IMR-90 (cell line): ENCODE measurements around the gene EPHA10.

Source experiments
- CEBPB ChIP-seq: IDR thresholded peaks from 2 replicates; pipeline ENCODE4 v1.6.1; 2012; ENCODE audit warnings: low read depth, low read length, improper control_type of control experiment
- FOS ChIP-seq: fragments of 150-350 bp; IDR thresholded peaks from 2 replicates; pipeline ENCODE4 v1.6.1; 2016; ENCODE audit warnings: low read depth, low read length
- MAFK ChIP-seq: IDR thresholded peaks from 2 replicates; pipeline ENCODE4 v1.6.1; 2012; ENCODE audit warnings: low read depth, low read length, improper control_type of control experiment
- MXI1 ChIP-seq: IDR thresholded peaks from 2 replicates; pipeline ENCODE4 v1.6.1; 2012; ENCODE audit warnings: low read depth, mild to moderate bottlenecking, low read length, moderate library complexity, borderline replicate concordance
- POLR2A ChIP-seq: IDR thresholded peaks from 2 replicates; pipeline ENCODE4 v1.6.1; 2012; ENCODE audit warnings: mild to moderate bottlenecking, low read depth, low read length
- RAD21 ChIP-seq: IDR thresholded peaks from 2 replicates; pipeline ENCODE4 v1.6.1; 2012; ENCODE audit warnings: low read length, improper control_type of control experiment
- RCOR1 ChIP-seq: IDR thresholded peaks from 2 replicates; pipeline ENCODE4 v1.6.1; 2012; ENCODE audit warnings: mild to moderate bottlenecking, low read length, improper control_type of control experiment; ENCODE audit not compliant: insufficient replicate concordance
- RFX5 ChIP-seq: IDR thresholded peaks from 2 replicates; pipeline ENCODE4 v1.8.0; 2012; ENCODE audit warnings: low read depth, mild to moderate bottlenecking, low read length, moderate library complexity
- TF ChIP-seq, protein P1 (sequence below): conservative IDR thresholded peaks from 2 replicates; pipeline ENCODE4 v1.5.1; 2012; ENCODE audit warnings: mild to moderate bottlenecking, low read depth, low read length, improper control_type of control experiment

DNA sequence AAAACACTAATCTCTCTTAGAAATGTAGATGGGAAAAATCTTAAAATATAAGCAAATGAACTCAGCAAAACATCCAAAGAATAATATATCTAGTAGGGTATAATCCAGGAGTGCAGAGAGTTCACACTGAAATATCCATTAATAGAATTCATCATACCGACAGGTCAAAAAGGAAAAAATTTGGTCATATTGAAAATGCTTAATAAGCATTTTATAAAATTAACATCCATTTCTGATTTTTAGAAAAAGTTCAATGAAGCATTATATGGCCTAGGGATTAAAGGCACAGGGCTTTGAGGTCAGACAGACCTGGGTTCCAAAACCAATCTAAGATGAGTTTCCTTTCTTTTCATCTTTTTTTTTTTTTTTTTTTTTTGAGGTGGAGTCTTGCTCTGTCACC lies 16.4 kb downstream of the EPHA10 start:
- TF ChIP-seq RFX5 = no peak
- TF ChIP-seq, protein P1, sequence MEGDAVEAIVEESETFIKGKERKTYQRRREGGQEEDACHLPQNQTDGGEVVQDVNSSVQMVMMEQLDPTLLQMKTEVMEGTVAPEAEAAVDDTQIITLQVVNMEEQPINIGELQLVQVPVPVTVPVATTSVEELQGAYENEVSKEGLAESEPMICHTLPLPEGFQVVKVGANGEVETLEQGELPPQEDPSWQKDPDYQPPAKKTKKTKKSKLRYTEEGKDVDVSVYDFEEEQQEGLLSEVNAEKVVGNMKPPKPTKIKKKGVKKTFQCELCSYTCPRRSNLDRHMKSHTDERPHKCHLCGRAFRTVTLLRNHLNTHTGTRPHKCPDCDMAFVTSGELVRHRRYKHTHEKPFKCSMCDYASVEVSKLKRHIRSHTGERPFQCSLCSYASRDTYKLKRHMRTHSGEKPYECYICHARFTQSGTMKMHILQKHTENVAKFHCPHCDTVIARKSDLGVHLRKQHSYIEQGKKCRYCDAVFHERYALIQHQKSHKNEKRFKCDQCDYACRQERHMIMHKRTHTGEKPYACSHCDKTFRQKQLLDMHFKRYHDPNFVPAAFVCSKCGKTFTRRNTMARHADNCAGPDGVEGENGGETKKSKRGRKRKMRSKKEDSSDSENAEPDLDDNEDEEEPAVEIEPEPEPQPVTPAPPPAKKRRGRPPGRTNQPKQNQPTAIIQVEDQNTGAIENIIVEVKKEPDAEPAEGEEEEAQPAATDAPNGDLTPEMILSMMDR = no peak
- no peak for TF ChIP-seq POLR2A
- no peak for TF ChIP-seq MXI1
- no peak for TF ChIP-seq RAD21
- no peak for TF ChIP-seq CEBPB
- TF ChIP-seq FOS = no peak
- peak; percentile 92 for TF ChIP-seq MAFK
- TF ChIP-seq RCOR1 = no peak
